ENCODE results near the gene ALAS1. TPM values are rescaled to one million over a fixed set of nuclear protein-coding genes. Genes with fewer than 3 reads are reported as not detected.

The ALAS1 gene
- total RNA-seq, 2 experiments from 2014 or later: 34.4 to 43.6 TPM

DNA sequence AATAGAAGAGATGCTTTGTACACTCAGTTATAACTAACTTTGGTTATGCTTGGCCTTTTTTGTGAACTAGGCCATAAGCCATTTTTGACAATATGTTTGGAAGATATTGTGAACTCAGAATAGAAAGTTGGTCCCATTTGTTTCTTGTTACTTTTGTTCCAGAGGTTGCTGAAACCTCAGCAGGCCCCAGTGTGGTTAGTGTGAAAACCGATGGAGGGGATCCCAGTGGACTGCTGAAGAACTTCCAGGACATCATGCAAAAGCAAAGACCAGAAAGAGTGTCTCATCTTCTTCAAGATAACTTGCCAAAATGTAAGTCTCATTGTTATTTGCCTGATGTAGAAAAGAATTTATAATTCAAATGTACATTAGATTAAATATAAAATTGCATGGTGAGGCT, 5.7 kb downstream of the ALAS1 start:
- no peak overlapping the region for H3K4me3 ChIP-seq (ENCODE audit: low read depth, low read length, poor library complexity, severe bottlenecking)
- DNase-seq (ENCODE audit: low spot score): no peak
- no peaks in the 10 kb centered on the region for H3K9me2 ChIP-seq (ENCODE audit: insufficient read depth, low read length)
- POLR2A ChIA-PET: interaction anchor here (0.7 to 3.2 kb wide), 2 partner anchors 21 to 157 kb away, joined by 3 to 16 read pairs; partner anchors contain the start of gene TLR9
- peaks cover 21% of the 10 kb centered on the region for H3K4me1 ChIP-seq (ENCODE audit: insufficient read depth, low read length, poor library complexity, severe bottlenecking)
- no peak overlapping the region for H3K27ac ChIP-seq (ENCODE audit: low read depth, low read length, poor library complexity, severe bottlenecking)
- no peaks in the 10 kb centered on the region for H3K9me3 ChIP-seq (ENCODE audit: low read length)
- H4K20me1 ChIP-seq (ENCODE audit: insufficient read depth, low read length): no peaks in the 10 kb centered on the region
- peaks cover 10% of the 10 kb centered on the region; the same call in 1 of the 2 replicates for H3K79me2 ChIP-seq (ENCODE audit: insufficient read depth, low read depth, low read length)
- no peak overlapping the region for H2AFZ ChIP-seq (ENCODE audit: low read length)
- intact Hi-C loops (cut with micrococcal nuclease; ENCODE audit: unreplicated experiment): no loop called here
- BruUV-seq (replicated peaks): no TSS peak
- TF ChIP-seq, protein P1, sequence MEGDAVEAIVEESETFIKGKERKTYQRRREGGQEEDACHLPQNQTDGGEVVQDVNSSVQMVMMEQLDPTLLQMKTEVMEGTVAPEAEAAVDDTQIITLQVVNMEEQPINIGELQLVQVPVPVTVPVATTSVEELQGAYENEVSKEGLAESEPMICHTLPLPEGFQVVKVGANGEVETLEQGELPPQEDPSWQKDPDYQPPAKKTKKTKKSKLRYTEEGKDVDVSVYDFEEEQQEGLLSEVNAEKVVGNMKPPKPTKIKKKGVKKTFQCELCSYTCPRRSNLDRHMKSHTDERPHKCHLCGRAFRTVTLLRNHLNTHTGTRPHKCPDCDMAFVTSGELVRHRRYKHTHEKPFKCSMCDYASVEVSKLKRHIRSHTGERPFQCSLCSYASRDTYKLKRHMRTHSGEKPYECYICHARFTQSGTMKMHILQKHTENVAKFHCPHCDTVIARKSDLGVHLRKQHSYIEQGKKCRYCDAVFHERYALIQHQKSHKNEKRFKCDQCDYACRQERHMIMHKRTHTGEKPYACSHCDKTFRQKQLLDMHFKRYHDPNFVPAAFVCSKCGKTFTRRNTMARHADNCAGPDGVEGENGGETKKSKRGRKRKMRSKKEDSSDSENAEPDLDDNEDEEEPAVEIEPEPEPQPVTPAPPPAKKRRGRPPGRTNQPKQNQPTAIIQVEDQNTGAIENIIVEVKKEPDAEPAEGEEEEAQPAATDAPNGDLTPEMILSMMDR (conservative IDR thresholded peaks at IDR 0.05; ENCODE audit: low read length): no peak
- no peak for TF ChIP-seq EZH2phosphoT487 (IDR thresholded peaks at IDR 0.05; ENCODE audit: borderline replicate concordance, low read depth, low read length)
- no peak overlapping the region for H3K4me2 ChIP-seq (ENCODE audit: low read length)
- CTCF ChIA-PET (ENCODE audit: unreplicated experiment): no interaction called here
- H3K36me3 ChIP-seq (ENCODE audit: insufficient read depth, low read length): peaks cover 90% of the 10 kb centered on the region

DNA sequence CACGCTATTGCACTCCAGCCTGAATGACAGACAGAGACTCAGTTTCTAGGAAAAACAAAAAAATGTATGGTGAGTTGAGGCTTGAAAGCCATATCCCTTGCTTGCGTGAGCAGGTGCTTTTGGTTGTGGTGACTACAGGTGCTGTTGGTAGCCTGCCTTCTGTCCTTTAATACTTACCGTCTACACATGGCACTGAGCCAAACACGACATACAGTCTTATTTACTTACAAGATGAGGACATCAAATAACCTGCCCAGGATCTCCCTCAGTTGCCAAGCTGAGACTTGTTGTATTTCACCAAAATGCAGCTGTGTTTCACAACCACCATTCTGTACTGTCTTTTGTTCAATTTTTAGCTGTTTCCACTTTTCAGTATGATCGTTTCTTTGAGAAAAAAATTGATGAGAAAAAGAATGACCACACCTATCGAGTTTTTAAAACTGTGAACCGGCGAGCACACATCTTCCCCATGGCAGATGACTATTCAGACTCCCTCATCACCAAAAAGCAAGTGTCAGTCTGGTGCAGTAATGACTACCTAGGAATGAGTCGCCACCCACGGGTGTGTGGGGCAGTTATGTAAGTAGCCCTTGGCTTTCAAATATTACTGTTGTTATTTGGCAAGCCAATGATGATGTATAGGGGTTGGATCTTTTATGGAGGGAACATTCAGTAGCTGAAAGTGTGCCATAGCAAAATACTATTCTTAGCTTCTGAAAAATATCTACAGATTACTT, 6.5 kb downstream of the ALAS1 start:
- no TSS peak for BruUV-seq (replicated peaks)
- Histone ChIP-seq H3K79me2 (ENCODE audit: insufficient read depth, low read depth, low read length) (peaks cover 2% of the 10 kb centered on the region; the same call in 1 of the 2 replicates), H3K4me1 (ENCODE audit: insufficient read depth, low read length, poor library complexity, severe bottlenecking) (peaks cover 14% of the 10 kb centered on the region), H3K27ac (ENCODE audit: low read depth, low read length, poor library complexity, severe bottlenecking) (no peak overlapping the region), H3K9me2 (ENCODE audit: insufficient read depth, low read length) (no peaks in the 10 kb centered on the region), H4K20me1 (ENCODE audit: insufficient read depth, low read length) (no peaks in the 10 kb centered on the region), H3K36me3 (ENCODE audit: insufficient read depth, low read length) (peaks cover 94% of the 10 kb centered on the region), H3K9me3 (ENCODE audit: low read length) (no peaks in the 10 kb centered on the region), H2AFZ (ENCODE audit: low read length) (no peak overlapping the region), H3K4me3 (ENCODE audit: low read depth, low read length, poor library complexity, severe bottlenecking) (no peak overlapping the region), H3K4me2 (ENCODE audit: low read length) (no peak overlapping the region)
- TF ChIP-seq EZH2phosphoT487 (IDR thresholded peaks at IDR 0.05; ENCODE audit: borderline replicate concordance, low read depth, low read length): no peak
- TF ChIP-seq, protein P1 (conservative IDR thresholded peaks at IDR 0.05; ENCODE audit: low read length): no peak
- CTCF ChIA-PET (ENCODE audit: unreplicated experiment): no interaction called here
- POLR2A ChIA-PET: interaction anchor here (1.8 kb wide), 1 partner anchor 21 kb away, joined by 8 read pairs; the partner anchor contains the start of gene TLR9
- intact Hi-C loops (cut with micrococcal nuclease; ENCODE audit: unreplicated experiment): no loop called here
- DNase-seq (ENCODE audit: low spot score): no peak

All from OCI-LY7 (cell line).